HEK293T (cell line): ENCODE data around the gene STK32A.

Experiments
- ARNT ChIP-seq: fragments of 450-650 bp; IDR thresholded peaks from 2 replicates; pipeline ENCODE4 v1.6.1; 2017; ENCODE audit warnings: mild to moderate bottlenecking
- BHLHE40 ChIP-seq: fragments of 450-650 bp; IDR thresholded peaks from 2 replicates; pipeline ENCODE4 v1.6.1; 2016; ENCODE audit warnings: mild to moderate bottlenecking, moderate library complexity, borderline replicate concordance
- CTBP1 ChIP-seq: fragments of 450-650 bp; IDR thresholded peaks from 2 replicates; pipeline ENCODE4 v1.6.1; 2016; ENCODE audit warnings: borderline replicate concordance
- ELF4 ChIP-seq: fragments of 450-650 bp; IDR thresholded peaks from 2 replicates; pipeline ENCODE4 v1.6.1; 2017; ENCODE audit warnings: antibody characterized with exemption
- FOXA1 ChIP-seq: fragments of 450-650 bp; IDR thresholded peaks from 2 replicates; pipeline ENCODE4 v1.6.1; 2016; ENCODE audit warnings: mild to moderate bottlenecking
- FOXK2 ChIP-seq: fragments of 450-650 bp; IDR thresholded peaks from 2 replicates; pipeline ENCODE4 v1.6.1; 2016; ENCODE audit warnings: mild to moderate bottlenecking
- FOXM1 ChIP-seq: fragments of 450-650 bp; IDR thresholded peaks from 2 replicates; pipeline ENCODE4 v1.6.1; 2017; ENCODE audit warnings: mild to moderate bottlenecking, borderline replicate concordance
- HDGF ChIP-seq: fragments of 450-650 bp; IDR thresholded peaks from 2 replicates; pipeline ENCODE4 v1.6.1; 2017; ENCODE audit warnings: antibody characterized with exemption, borderline replicate concordance
- LEF1 ChIP-seq: fragments of 450-650 bp; IDR thresholded peaks from 2 replicates; pipeline ENCODE4 v1.6.1; 2017; ENCODE audit warnings: mild to moderate bottlenecking, borderline replicate concordance
- NFRKB ChIP-seq: fragments of 450-650 bp; IDR thresholded peaks from 2 replicates; pipeline ENCODE4 v1.6.1; 2016; ENCODE audit warnings: mild to moderate bottlenecking, moderate library complexity
- SP1 ChIP-seq: fragments of 450-650 bp; IDR thresholded peaks from 2 replicates; pipeline ENCODE4 v1.6.1; 2017
- SUZ12 ChIP-seq: fragments of 450-650 bp; IDR thresholded peaks from 2 replicates; pipeline ENCODE4 v1.6.1; 2016; ENCODE audit warnings: mild to moderate bottlenecking
- ZNF384 ChIP-seq: fragments of 450-650 bp; IDR thresholded peaks from 2 replicates; pipeline ENCODE4 v1.6.1; 2016
- TF ChIP-seq, protein P1 (sequence below): fragments of 450-650 bp; IDR thresholded peaks from 2 replicates; pipeline ENCODE4 v1.6.1; 2016

- TF ChIP-seq CTBP1 = no peak
- TF ChIP-seq SP1 = no peak
- TF ChIP-seq, protein P1, sequence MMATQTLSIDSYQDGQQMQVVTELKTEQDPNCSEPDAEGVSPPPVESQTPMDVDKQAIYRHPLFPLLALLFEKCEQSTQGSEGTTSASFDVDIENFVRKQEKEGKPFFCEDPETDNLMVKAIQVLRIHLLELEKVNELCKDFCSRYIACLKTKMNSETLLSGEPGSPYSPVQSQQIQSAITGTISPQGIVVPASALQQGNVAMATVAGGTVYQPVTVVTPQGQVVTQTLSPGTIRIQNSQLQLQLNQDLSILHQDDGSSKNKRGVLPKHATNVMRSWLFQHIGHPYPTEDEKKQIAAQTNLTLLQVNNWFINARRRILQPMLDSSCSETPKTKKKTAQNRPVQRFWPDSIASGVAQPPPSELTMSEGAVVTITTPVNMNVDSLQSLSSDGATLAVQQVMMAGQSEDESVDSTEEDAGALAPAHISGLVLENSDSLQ = no peak
- TF ChIP-seq ELF4 = no peak
- TF ChIP-seq SUZ12 = no peak
- no peak for TF ChIP-seq BHLHE40
- TF ChIP-seq FOXA1 = no peak
- no peak for TF ChIP-seq HDGF
- TF ChIP-seq LEF1 = no peak
- no peak for TF ChIP-seq FOXM1
- TF ChIP-seq ZNF384 = no peak
- TF ChIP-seq ARNT = no peak
- no peak for TF ChIP-seq FOXK2
- TF ChIP-seq NFRKB = no peak
Observed at GRCh38 chr5:147436596-147436995, 201.8 kb downstream of the STK32A start.
